HG03521 (cell line): ENCODE measurements around the gene RASA2.
"Not testable (repeated sequence)": the region's sequence is repeated elsewhere in the genome, so short reads cannot be mapped to it uniquely, and the experiment has no call there.

ENCODE experiments used
- ATAC-seq: cut with Tn5 transposase; IDR thresholded peaks from one replicate; pipeline ENCODE4 v1.9.1; 2021; ENCODE audit warnings: mild to moderate bottlenecking, moderate library complexity; ENCODE audit not compliant: unreplicated experiment

Gene RASA2

DNA sequence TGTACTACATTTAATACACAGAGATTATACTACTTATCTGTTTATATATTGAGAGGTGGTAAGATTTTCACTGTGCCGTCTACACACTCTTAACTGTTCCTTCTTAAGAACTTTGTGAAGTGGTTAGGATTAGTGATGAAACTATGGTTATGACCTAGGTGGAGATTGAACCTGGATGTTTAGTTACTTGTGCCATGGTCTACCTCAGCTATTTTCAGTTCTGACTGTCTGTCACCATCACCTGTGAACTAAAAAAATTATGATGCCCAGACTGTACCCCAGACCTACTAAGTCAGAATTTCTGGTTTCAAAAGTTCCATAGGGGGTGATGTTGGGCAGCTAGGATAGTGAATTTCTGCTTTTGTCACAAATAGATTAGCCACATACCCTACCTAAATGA, 6.4 kb downstream of the RASA2 start:
- ATAC-seq, result no peak

DNA sequence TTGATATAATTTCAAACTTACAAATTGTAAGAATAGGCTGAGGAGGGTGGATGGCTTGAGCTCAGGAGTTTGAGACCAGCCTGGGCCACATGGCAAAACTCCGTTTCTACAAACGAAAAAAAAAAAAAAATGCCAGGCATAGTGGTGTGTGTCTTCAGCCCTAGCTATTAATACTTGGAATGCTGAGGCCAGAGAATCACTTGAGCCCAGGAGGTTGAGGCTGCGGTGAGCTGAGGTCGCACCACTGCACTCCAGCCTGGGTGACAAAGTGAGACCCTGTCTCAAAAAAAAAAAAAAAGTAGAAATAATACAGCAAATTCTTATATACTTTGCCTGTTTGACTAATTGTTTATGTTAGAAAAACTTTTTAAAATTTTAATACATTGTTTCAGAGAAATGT, 10.8 kb downstream of the RASA2 start:
- not testable (repeated sequence) for ATAC-seq

DNA sequence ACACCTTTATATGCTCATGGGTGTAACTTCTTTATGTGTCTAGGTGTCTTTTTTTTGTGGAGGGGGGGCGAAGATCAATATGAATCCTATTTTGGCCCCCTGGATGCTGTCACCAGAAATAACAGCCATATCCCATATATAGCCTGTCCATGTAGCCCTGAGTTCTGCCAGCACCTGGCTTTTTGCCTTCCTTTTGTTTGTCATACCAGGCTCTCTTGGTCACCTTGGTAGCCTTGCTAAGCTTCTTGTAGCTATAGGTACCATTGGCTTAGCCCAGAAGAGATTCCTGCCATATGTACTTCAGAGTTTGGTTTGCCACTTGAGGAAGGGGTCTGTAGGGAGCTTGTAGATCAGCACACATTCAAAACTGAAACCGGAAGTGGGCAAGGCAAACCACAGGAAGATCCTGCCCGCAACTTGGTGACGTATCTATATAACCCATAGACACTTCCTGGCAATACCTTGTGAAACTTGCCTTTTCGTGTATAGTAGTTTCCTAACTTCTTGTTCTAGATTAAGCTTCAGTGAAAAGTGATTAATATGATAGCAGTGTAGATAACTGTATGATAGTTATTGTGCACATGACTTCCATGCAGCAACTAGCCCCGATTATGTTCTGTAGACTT, 11.9 kb downstream of the RASA2 start:
- peak; percentile 93 for ATAC-seq

DNA sequence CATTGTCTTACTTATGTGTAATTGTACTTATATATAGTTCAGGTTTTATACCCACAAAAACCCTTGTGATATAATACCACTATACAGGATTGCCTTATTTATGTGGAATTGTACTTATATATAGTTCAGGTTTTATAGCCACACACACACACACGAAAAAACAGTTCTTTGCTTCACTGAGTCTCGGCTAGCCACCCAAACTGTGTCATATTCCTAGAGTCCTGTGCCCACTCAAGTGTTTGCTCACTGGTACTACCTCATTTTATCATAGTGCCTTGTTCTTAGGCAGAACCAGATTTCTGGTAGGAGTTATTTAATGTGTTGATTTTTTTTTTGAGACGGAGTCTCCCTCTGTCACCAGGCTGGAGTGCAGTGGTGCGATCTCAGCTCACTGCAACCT, 12.5 kb downstream of the RASA2 start:
- no peak for ATAC-seq

DNA sequence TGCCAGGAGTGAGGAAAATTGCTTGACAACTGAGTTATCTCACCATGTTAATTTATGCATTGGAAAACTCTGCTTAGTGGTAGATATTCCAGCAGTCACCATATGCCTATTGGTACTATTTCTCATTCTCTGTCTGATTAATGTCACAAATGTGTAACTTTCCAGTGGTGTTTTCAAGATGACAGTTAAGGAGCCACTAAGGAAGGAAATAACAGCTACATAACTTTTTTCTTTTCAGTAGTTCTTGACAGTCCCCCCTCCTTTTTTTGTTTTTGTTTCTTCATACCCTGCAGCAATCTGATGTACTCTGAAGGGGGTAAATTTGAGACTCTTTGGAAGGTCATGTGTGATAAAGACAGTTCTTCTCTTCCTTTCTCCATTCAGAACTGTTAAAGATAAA, 13.1 kb downstream of the RASA2 start:
- no peak for ATAC-seq

DNA sequence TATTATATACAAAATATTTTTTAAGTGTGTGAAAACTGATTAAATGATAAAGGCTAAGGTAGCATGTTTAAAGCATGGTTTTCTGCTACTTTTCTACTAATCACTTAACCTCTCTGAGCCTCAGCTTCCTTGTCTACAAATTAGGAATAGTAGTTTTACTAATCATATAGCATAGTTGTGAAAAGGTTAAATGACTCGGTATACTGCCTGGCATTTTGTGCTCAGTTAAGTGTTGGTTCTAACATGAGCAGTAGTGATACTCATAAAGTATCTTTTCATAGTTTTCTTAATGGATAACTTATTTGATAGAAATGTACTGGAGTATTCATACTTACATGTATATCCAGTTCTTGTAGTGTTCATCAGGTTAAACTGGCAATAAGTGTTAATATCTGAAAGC, 13.6 kb downstream of the RASA2 start:
- ATAC-seq, result no peak

DNA sequence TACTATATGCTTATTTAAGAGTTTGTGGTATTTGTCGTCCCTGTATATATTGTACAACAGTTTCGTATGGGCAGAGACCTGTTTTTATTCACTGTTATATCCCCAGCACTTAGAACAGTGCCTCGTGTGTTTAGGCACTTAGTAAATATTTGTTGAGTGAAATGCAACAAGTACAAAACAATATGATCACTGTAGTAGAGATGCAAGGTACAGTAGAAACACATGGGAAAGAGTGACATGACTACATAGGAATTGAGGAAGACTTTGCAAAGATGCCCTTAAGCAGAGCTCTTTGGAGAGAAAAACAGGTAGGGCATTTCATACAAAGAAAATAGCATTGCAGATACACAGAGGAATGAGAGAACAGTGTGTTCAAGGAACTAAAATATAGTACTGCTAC, 18.3 kb downstream of the RASA2 start:
- no peak for ATAC-seq

DNA sequence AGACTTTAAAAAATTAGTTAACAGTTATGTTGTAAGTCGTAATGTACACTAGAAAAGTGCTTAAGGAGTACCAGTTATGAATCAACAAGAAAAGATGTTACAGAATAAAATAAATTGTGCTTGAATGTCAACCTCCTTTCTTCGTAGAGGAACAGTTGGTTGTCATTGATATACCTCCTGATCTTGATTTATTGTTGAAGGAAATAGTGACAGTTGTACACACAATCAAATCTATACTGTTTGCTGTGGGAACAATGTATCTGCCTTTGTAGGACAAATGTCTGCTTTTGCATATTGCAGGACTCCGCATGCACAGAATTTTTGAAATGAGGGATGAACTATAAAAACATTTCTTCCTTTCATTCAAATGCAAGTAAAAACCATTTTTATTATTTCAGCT, 19.2 kb downstream of the RASA2 start:
- no peak for ATAC-seq

DNA sequence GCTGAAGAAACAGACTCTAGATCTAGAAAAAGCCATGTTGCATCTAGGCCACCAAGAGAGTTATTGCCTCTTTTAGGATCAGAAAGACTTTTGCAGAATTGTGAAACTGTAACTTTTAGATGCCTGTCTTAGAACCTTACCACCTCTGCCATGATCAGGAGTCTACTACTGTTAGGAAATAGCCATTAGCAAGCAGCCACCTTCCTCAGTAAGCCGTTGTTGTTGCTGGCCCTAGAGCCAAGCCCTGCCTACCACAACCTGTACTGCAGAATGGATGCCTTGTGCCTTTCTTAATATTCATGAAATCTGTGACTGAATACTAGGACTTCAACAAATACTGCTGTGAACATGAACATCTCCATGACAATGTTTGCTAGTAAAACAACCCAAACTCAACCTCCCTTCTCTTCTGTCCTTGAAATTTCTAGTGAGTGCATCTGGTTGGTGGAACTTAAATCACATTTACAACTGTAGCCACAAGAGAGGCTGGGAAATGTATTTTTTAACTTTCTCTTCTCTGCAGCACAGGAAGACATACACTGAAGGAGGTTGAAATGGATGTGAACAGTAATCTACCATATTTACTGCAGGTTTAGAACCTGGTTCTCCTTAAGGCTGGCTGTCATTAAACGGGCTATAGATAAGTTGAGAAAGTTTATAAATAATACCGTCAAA, 20.7 kb downstream of the RASA2 start:
- no peak for ATAC-seq

DNA sequence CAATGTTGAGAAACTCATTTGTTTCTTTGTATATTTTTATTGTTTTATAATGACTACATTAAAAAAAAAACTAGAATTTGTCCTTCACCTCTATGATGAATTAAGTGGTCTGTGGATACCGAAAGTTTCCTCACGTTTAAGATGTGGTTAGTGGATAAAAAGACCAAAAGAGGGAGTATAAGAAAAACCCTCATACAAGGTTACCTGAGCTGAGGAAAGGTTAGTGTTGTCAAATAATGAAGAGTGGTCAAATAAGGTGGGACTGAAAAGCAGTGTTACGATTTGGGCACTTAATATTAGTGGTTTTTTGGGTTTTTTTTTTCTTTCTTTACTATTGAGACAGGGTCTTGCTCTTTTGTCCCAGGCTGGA, 21.2 kb downstream of the RASA2 start:
- ATAC-seq, result no peak

DNA sequence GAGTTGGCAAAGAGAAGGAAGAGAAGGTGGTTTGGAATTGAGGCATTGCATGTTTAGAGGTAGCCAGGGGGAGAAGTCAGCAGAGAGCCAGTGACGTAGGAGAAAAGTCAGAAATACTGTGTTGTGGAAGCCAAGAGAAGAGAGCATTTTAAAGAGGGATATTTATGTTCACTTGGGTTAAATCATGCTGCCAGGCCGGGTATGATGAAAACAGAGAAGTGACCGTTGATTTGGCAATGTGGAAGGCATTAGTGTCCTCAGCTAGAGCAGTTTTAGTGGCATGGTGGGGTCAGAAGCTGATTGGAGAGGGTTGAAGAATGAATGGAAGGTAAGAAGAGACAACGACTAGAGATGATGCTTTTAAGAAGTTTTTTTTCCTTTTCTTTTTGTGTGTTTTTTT, 24.5 kb downstream of the RASA2 start:
- no peak for ATAC-seq

DNA sequence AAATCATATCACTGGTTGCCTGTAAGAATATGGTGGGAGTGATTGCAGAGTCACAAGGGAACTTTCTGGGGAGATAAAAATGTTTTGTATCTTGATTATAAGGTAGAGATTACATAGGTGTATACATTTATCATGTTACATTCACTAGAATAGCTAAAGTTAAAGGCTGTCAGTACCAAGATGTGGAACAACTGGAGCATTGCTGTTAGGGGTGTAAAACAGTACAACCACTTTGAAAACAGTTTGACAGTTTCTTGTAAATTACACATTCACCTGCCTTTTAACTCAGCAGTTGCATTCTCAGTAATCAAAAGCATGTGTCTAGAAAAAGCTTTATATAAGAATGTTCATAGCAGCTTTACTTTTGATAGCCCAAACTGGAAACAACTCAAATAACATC, 27.6 kb downstream of the RASA2 start:
- ATAC-seq, result no peak

DNA sequence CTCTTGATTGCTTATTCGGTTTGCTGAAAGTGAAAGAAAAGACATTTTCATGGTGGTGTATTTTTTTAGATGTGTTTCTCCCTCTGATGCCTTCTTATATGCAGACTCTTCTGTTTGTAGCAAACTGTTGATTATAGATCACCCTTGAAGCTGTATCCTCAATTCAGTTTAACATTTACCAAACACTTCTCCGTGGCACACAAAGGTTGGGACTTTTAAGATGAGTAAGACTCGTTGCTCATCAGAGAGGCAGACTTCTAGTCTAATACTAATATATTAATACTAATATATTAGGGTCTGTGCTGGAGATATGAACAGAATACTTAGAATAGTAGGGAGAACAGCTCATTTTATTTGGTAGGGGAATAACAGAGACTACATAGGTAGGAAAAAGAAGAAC, 32.8 kb downstream of the RASA2 start:
- ATAC-seq, result no peak

DNA sequence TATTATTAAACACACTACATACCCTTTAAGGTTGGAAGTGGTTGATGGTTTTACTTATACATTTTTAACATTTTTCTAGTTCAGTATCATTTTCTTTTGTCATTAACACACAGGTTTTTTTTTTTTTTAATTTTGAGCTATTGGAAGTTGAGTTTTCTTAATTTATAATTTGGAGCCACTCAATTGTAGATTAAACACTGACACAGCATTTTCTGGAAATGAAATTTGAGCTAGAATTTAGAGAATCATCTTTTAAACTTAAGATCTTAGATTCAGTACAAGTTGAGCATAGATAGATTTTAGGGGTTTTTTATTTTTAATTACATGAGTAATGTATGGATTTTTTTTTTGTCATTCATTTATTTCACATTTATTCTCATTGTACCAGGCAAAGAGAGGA, 35.0 kb downstream of the RASA2 start:
- no peak for ATAC-seq

DNA sequence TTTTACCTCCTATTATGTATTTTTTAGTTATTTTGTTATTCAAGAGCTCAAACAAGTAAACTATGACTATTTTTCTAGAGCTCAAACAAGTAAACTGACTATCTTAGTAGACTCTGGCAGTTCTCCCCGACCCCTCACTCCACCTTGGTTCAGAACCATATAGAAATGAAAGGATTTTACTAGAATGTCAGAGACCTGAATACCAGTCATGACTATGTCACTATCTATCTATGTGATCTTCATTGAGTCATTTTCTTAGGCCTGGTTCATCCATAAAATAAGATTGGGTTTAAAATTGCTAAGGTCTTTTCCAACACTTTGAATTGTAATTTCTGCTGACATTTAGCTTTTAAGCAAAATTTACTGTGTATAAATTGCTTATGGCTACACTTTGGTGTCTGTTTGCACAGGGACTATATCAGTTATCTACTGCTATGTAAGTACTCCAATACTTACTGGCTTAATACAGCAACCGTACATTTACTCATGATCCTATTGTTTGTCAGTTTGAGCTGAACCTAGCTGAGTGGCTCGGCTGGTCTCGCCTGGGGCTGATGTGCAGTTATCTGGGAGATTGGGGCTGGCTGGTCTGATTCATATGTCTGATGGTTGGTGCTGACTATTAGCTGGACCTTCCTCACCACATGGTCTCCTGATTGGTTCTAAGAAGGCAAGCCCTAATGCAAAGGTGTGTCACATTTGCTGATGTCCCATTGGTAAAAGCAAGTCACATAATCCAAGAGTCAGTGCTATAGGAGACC, 37.0 kb downstream of the RASA2 start:
- ATAC-seq, result no peak

DNA sequence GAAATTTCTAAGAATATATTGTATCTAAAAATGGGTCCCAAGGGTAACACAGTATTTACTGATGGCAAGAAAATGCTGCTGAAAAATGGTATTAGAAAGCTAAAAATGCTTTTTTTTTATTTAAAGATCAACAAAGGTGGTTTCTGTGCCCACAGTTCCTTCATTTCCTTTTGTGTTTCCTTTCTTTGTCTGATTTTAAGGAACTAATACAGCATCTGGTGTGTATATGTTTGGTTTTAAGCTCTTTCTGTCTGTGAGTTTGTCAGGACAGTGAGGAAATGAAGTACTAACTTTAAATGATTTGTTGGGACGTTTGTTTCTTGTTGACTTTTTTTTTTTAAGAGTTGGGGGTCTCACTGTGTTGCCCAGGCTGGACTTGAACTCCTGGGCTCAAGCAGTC, 38.2 kb downstream of the RASA2 start:
- no peak for ATAC-seq

DNA sequence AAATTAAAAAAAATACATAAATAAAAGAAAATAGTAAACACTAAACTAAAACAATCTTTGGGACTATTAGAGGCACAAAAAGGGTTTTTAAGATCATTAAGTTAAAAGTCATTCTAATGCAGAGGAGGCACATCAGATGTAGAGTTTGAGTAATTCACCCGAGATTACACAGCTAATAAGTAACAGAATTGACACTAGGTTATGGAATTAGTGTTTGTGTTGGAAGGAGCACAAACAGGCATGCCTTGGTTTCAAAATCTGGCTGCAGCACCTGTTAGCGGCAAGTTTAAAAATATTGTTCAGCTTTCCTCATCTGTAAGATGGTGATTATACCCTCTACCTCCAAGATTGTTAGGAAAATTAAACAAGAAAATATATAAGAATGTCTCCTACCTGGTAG, 39.0 kb downstream of the RASA2 start:
- ATAC-seq, result no peak

DNA sequence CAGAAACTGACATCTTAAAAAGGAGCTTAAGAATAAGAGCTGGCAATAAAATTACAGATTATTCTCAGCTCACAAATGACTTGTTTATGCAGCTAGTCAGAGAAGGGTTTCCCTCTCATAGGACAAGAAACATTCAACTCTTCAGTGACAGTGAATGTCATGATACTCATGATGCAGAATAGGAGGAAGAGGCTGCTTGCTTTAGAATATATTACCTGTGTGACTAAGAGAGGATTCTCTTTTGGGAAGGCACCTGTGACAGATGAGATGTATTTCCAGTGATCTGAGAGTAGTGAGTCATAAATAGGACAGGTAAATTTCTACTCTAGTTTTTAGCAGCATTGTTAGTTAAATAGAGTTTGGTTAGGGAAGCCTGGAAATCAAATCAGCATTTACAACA, 39.9 kb downstream of the RASA2 start:
- ATAC-seq, result no peak

DNA sequence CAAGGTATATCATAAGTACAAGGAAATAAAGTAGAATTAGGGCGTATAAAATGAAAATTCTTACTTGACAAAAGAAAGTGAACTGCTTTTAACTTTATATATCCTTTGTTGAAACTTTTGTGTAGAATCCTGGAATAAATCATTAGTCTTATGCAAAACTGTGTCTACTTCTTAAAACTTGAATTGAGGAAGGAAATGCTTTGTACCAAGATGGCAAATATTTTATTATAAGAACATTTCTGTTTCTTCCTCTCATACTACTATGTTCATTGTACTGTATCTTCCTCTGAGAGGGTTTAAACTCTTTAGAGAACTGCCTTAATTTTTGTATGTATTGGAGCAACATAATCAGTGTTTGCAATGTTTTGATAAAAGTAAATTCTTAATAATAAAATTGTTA, 42.0 kb downstream of the RASA2 start:
- ATAC-seq, result no peak

DNA sequence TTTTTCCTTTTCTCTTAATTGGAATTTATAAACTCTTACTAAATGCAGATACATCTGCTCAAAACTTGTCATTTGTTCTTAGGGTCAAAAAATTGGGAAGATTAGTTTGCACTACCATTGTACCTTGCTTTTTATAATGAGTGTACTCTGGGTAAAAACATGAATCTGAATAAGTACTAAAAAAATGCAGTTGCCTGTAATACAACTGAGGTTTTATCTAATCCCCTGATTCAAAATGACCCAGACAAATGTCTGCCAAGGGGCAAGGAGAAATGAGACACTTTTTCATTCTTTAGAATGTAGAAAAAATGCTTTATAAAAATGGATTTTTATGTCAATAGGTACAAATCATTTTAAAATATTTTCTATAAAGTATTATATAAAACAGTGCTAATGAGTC, 42.4 kb downstream of the RASA2 start:
- ATAC-seq, result no peak

DNA sequence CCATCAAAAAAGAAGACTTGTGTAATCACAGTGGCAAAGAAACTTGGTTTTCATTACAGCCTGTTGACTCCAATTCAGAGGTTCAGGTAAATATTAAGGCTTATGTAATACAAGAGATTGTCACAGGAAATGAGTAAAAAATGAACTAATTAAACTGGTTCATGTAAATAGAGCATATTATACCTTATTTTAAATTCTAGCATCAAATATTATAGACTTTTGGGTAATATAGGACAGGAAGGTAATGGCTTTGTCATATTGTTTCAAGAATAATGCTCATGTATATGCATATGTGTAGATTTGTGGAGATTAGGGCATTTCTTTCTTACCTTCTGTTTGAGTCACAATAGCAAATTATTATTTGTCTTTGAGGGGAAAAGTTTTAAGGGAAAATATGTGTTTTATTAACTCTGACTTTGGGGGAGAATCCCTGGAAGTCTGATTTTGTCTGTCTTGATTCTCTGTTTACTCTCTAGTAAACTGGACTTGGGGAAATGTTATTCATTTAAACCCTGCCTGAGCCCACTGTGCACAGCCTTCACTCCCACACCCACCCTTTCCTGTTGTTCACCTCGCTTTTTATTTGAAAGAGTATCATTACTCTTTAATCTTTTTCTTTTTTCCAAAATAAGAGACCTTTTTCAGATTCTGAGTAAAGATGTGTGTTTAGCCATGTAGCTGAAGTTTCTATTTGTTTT, 43.0 kb downstream of the RASA2 start:
- ATAC-seq, result no peak

DNA sequence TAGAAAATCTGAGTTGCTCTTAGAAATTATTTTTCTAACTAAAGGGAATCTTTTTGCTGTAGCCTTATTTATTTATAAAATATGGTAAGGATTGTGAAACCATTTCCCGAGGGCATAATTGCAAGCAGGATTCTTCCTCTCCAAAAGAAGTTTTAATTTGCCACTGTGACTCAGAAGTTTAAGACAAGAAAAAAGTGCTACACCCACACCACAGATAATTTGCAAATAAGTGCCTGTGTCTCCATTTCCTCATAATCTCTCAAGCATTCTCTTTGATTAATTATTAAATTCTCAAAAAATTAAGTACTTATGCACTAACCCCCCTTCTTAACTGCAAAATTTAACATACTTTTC, 43.6 kb downstream of the RASA2 start:
- no peak for ATAC-seq
